OCI-LY7 (cell line): ENCODE results near the gene DNAH14. TPM values are rescaled to one million over a fixed set of nuclear protein-coding genes. Genes with fewer than 3 reads are reported as not detected.
"Not testable (repeated sequence)": the region's sequence is repeated elsewhere in the genome, so short reads cannot be mapped to it uniquely, and the experiment has no call there.

Source experiments
- BruUV-seq: library from RNA; stranded (reverse); fragments of 400-500 nt; replicated peaks from 2 replicates; lab custom pipeline; 2021; lab: Mats Ljungman, UMichigan
- CTCF ChIA-PET: fragments of 300-600 bp; sonication (Branson Sonifier 250); formaldehyde crosslinking; loops from one replicate; lab custom pipeline; 2022; ENCODE audit warnings: antibody characterized with exemption; ENCODE audit not compliant: unreplicated experiment; lab: Charles Lee
- POLR2A ChIA-PET: fragments of 300-600 bp; sonication (Branson Sonifier 250); formaldehyde crosslinking; loops from one replicate; lab custom pipeline; 2022; ENCODE audit warnings: antibody characterized with exemption; lab: Charles Lee
- DNase-seq: peaks from one replicate; pipeline ENCODE4 v3.0.0-alpha.2; 2015; ENCODE audit warnings: low spot score
- H2AFZ ChIP-seq: fragments of 200-600 bp; sonication (generic), shearing (Covaris generic); 2 replicates; pipeline ENCODE4 v1.6.1; 2014; ENCODE audit warnings: mild to moderate bottlenecking, antibody characterized with exemption, low read length, moderate library complexity
- H3K27ac ChIP-seq: fragments of 200-600 bp; sonication (generic); 2 replicates; pipeline ENCODE4 v1.5.1; 2014; ENCODE audit warnings: mixed run types, low read depth, mild to moderate bottlenecking, moderate library complexity, low read length, inconsistent platforms; ENCODE audit not compliant: poor library complexity, severe bottlenecking
- H3K36me3 ChIP-seq: fragments of 200-600 bp; sonication (generic); 2 replicates; pipeline ENCODE4 v1.6.1; 2014; ENCODE audit warnings: mild to moderate bottlenecking, antibody characterized with exemption, low read length, moderate library complexity, mixed read lengths; ENCODE audit not compliant: insufficient read depth
- H3K4me1 ChIP-seq: fragments of 200-600 bp; sonication (generic); 2 replicates; pipeline ENCODE4 v1.5.1; 2014; ENCODE audit warnings: mild to moderate bottlenecking, low read length; ENCODE audit not compliant: insufficient read depth, poor library complexity, severe bottlenecking
- H3K4me2 ChIP-seq: fragments of 200-600 bp; sonication (generic); 2 replicates; pipeline ENCODE4 v1.6.1; 2014; ENCODE audit warnings: mild to moderate bottlenecking, low read length
- H3K4me3 ChIP-seq: fragments of 200-600 bp; sonication (generic); 2 replicates; pipeline ENCODE4 v1.5.1; 2014; ENCODE audit warnings: mild to moderate bottlenecking, low read depth, low read length; ENCODE audit not compliant: poor library complexity, severe bottlenecking
- H3K79me2 ChIP-seq: fragments of 200-600 bp; sonication (generic); 2 replicates; pipeline ENCODE4 v1.6.1; 2016; ENCODE audit warnings: low read depth, mild to moderate bottlenecking, low read length, moderate library complexity, mixed read lengths; ENCODE audit not compliant: insufficient read depth
- H3K9me2 ChIP-seq: fragments of 200-600 bp; sonication (generic); 2 replicates; pipeline ENCODE4 v1.6.1; 2016; ENCODE audit warnings: mild to moderate bottlenecking, low read length, mixed read lengths; ENCODE audit not compliant: insufficient read depth
- H3K9me3 ChIP-seq: fragments of 200-600 bp; sonication (generic); 2 replicates; pipeline ENCODE4 v1.6.1; 2014; ENCODE audit warnings: mild to moderate bottlenecking, mixed run types, low read length, mixed read lengths
- H4K20me1 ChIP-seq: fragments of 200-600 bp; sonication (generic); 2 replicates; pipeline ENCODE4 v1.6.1; 2014; ENCODE audit warnings: mild to moderate bottlenecking, antibody characterized with exemption, low read length, moderate library complexity, mixed read lengths; ENCODE audit not compliant: insufficient read depth
- EZH2phosphoT487 ChIP-seq: fragments of 200-600 bp; sonication (generic); IDR thresholded peaks from 2 replicates; pipeline ENCODE4 v1.6.1; 2018; ENCODE audit warnings: low read depth, borderline replicate concordance, mild to moderate bottlenecking, mixed run types, antibody characterized with exemption, low read length, moderate library complexity, mixed read lengths
- intact Hi-C: fragments of 100-400 bp; cut with micrococcal nuclease; formaldehyde crosslinking; loops from one replicate; pipeline ENCODE4 v1.10.0; 2022; ENCODE audit not compliant: unreplicated experiment
- total RNA-seq, 2 experiments: library from RNA; depleted of rRNA in 1 of 2; stranded (reverse); fragments of >200 nt in 1 of 2; shearing (Covaris generic) in 1 of 2; gene quantifications; 2 replicates each; pipeline ENCODE4 v1.2.3, GENCODE V29; 2014 to 2022
- TF ChIP-seq, protein P1 (sequence below): fragments of 200-600 bp; sonication (generic); conservative IDR thresholded peaks from 2 replicates; pipeline ENCODE4 v1.5.1; 2014; ENCODE audit warnings: mild to moderate bottlenecking, antibody characterized with exemption, low read length, moderate library complexity, mixed read lengths

DNAH14 gene
- total RNA-seq, 2 experiments from 2014 or later: not detected

DNA sequence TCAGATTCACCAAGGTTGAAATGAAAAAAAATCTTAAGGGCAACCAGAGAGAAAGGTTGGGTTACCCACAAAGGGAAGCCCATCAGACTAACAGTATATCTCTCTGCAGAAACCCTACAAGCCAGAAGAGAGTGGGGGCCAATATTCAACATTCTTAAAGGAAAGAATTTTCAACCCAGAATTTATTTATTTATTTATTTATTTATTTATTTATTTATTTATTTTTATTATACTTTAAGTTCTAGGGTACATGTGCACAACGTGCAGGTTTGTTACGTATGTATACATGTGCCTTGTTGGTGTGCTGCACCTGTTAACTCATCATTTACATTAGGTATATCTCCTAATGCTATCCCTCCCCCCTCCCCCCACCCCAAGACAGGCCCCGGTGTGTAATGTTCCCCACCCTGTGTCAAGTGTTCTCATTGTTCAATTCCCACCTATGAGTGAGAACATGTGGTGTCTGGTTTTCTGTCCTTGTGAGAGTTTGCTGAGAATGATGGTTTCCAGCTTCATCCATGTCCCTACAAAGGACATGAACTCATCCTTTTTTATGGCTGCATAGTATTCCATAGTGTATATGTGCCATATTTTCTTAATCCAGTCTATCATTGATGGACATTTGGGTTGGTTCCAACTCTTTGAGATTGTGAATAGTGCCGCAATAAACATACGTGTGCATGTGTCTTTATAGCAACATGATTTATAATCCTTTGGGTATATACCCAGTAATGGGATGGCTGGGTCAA, 282.4 kb downstream of the DNAH14 start:
- POLR2A ChIA-PET, H2AFZ ChIP-seq, H3K36me3 ChIP-seq, DNase-seq, H3K4me2 ChIP-seq, H3K27ac ChIP-seq, H4K20me1 ChIP-seq, H3K4me3 ChIP-seq, H3K4me1 ChIP-seq, CTCF ChIA-PET, H3K9me3 ChIP-seq, intact Hi-C loops, BruUV-seq, H3K9me2 ChIP-seq, H3K79me2 ChIP-seq: not testable (repeated sequence)

DNA sequence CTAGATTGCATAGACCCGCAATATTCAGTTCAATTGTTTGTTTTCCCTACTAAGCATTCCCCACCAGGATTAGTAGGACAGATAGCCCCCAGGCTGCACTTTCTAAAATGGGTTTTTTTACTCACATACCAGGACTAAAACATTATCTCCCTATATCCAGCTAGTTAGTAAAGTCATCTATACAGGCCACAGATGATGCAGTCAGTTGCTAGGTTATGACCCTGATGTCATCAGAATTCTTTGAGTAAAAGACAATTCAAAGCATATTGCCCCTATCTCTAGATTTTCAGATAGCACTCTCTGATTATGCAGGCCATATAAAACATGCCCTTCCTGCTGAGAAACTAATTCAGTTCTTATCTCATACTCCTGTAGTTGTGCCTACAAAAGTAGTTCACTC, 294.8 kb downstream of the DNAH14 start:
- Histone ChIP-seq H3K27ac (no peak overlapping the region), H3K9me2 (no peaks in the 10 kb centered on the region), H3K4me1 (no peaks in the 10 kb centered on the region), H3K9me3 (no peaks in the 10 kb centered on the region), H2AFZ (no peak overlapping the region), H3K4me2 (no peak overlapping the region), H3K36me3 (no peaks in the 10 kb centered on the region), H3K4me3 (no peak overlapping the region), H3K79me2 (no peaks in the 10 kb centered on the region), H4K20me1 (no peaks in the 10 kb centered on the region)
- TF ChIP-seq EZH2phosphoT487: no peak
- TF ChIP-seq, protein P1, sequence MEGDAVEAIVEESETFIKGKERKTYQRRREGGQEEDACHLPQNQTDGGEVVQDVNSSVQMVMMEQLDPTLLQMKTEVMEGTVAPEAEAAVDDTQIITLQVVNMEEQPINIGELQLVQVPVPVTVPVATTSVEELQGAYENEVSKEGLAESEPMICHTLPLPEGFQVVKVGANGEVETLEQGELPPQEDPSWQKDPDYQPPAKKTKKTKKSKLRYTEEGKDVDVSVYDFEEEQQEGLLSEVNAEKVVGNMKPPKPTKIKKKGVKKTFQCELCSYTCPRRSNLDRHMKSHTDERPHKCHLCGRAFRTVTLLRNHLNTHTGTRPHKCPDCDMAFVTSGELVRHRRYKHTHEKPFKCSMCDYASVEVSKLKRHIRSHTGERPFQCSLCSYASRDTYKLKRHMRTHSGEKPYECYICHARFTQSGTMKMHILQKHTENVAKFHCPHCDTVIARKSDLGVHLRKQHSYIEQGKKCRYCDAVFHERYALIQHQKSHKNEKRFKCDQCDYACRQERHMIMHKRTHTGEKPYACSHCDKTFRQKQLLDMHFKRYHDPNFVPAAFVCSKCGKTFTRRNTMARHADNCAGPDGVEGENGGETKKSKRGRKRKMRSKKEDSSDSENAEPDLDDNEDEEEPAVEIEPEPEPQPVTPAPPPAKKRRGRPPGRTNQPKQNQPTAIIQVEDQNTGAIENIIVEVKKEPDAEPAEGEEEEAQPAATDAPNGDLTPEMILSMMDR: no peak
- BruUV-seq: no TSS peak
- CTCF ChIA-PET: no interaction called here
- intact Hi-C loops: no loop called here
- no peak for DNase-seq
- POLR2A ChIA-PET: interaction anchor here (0.6 to 1.0 kb wide), 2 partner anchors 29 to 140 kb away, joined by 3 read pairs; no protein-coding TSS in a partner anchor

DNA sequence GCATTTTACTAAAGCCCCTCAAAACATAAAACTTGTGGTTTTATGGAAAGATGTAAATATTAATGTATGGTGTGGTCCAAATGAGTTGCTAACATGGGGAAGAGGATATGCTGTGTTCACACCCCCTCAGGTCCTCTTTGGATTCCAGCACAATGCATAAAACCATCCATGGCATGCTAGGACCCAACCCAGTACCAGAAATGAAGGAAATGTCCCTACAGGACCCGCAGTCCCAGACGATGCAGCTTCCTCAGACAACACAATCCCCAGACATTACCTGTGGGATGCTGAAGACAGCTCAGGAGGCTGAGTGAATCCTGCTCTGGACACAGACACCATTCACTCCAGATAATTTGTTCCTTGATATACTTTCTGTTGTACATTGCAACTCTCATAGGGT, 296.2 kb downstream of the DNAH14 start:
- Histone ChIP-seq H3K4me3 (no peak overlapping the region), H3K79me2 (no peaks in the 10 kb centered on the region), H3K4me1 (no peaks in the 10 kb centered on the region), H3K27ac (no peak overlapping the region), H3K4me2 (no peak overlapping the region), H3K9me3 (no peaks in the 10 kb centered on the region), H3K9me2 (no peaks in the 10 kb centered on the region), H3K36me3 (no peaks in the 10 kb centered on the region), H4K20me1 (no peaks in the 10 kb centered on the region), H2AFZ (no peak overlapping the region)
- no peak for DNase-seq
- ChIA-PET POLR2A (interaction anchor here (1.0 kb wide), 2 partner anchors 18 to 22 kb away, joined by 3 read pairs; no protein-coding TSS in a partner anchor), CTCF (no interaction called here)
- intact Hi-C loops: no loop called here
- TF ChIP-seq EZH2phosphoT487: no peak
- TF ChIP-seq, protein P1: no peak
- BruUV-seq: no TSS peak
